ENCODE results near the gene RANBP10. TPM values are rescaled to one million over a fixed set of nuclear protein-coding genes. Genes with fewer than 3 reads are reported as not detected.

Gene RANBP10
- total and polyA plus RNA-seq, 2 of the 8 experiments (the other 6 are each of a cell fraction or from before 2014, with no cell fraction given), result 14.2 to 16.8 TPM

- no peak overlapping the region for H4K8ac ChIP-seq (ENCODE audit: extremely low read depth, insufficient read depth, low read length)
- no peaks in the 10 kb centered on the region for H3K23me2 ChIP-seq (ENCODE audit: low read depth, low read length)
- no peak overlapping the region for H3K56ac ChIP-seq (replicated peaks; ENCODE audit: insufficient read length, low read depth, low read length)
- POLR2A ChIA-PET (ENCODE audit: partially characterized antibody), result no interaction called here
- no peak overlapping the region for H3K14ac ChIP-seq (ENCODE audit: insufficient read length)
- H3K79me1 ChIP-seq (ENCODE audit: low read depth, low read length), result peaks cover 7% of the 10 kb centered on the region
- H3K79me2 ChIP-seq (ENCODE audit: control insufficient read depth in 1 of 2, insufficient read depth in 2 of 2, low read length in 2 of 2), result no peaks in the 10 kb centered on the region; a peak in 1 of 4 replicates
- no peaks in the 10 kb centered on the region for H3K27me3 ChIP-seq (replicated peaks in 1 of 4; ENCODE audit: control insufficient read depth in 3 of 4, extremely low read depth in 1 of 4, insufficient read depth in 3 of 4, low read length in 3 of 4)
- no peak overlapping the region for H3K4me3 ChIP-seq (ENCODE audit: extremely low read depth in 1 of 4, insufficient read depth in 2 of 4, low read depth in 3 of 4, low read length in 4 of 4)
- no peak overlapping the region for H3K23ac ChIP-seq (ENCODE audit: insufficient read length)
- WGBS, 2 experiments (ENCODE audit: extremely low coverage in 1 of 2, insufficient coverage in 1 of 2, insufficient read length in 1 of 2, insufficient replicate concordance in 2 of 2, low coverage in 1 of 2, low lambda C conversion rate in 2 of 2, missing lambda C conversion rate in 1 of 2), result 84% methylated on average over 6 of the region's 6 CpGs; no CpG with 5 or more reads in 1 of the 2 experiments
- DNase-seq (ENCODE audit: low read depth in 1 of 2, low spot score in 2 of 2) (no peak), FAIRE-seq (no peak)
- no peak overlapping the region for H2BK20ac ChIP-seq (ENCODE audit: low read length)
- peaks cover 0 to 1% (median 0%) of the 10 kb centered on the region in 4 experiments; a peak in 1 of 7 replicates for H3K4me1 ChIP-seq (replicated peaks in 1 of 4; ENCODE audit: control insufficient read depth in 3 of 4, insufficient read depth in 4 of 4, low read length in 3 of 4)
- no peak overlapping the region for H3K18ac ChIP-seq (ENCODE audit: extremely low read depth, low read length)
- H4K91ac ChIP-seq (replicated peaks; ENCODE audit: insufficient read length, low read length), result no peak overlapping the region
- H2BK120ac ChIP-seq (replicated peaks; ENCODE audit: low read depth, low read length), result no peak overlapping the region
- H2BK5ac ChIP-seq (ENCODE audit: low read depth, low read length), result no peak overlapping the region
- H3K4ac ChIP-seq (replicated peaks; ENCODE audit: insufficient read length, low read depth, low read length), result no peak overlapping the region
- H2BK15ac ChIP-seq (ENCODE audit: low read length), result no peak overlapping the region
- no peak overlapping the region for H3K4me2 ChIP-seq (ENCODE audit: insufficient read depth in 1 of 2, low read depth in 2 of 2, low read length in 2 of 2)
- H2BK12ac ChIP-seq (ENCODE audit: low read depth, low read length), result no peak overlapping the region
- no peak overlapping the region for H2AK5ac ChIP-seq (ENCODE audit: low read depth, low read length)
- no peaks in the 10 kb centered on the region for H3K36me3 ChIP-seq (ENCODE audit: control insufficient read depth in 2 of 4, insufficient read depth in 4 of 4, low read length in 3 of 4)
- H4K5ac ChIP-seq (ENCODE audit: insufficient read length, low read depth, low read length), result no peak overlapping the region
- H3K27ac ChIP-seq (ENCODE audit: low read depth, low read length), result no peak overlapping the region
- H2AFZ ChIP-seq (ENCODE audit: low read length), result no peak overlapping the region
- peaks cover 0 to 4% of the 10 kb centered on the region in 2 experiments for H4K20me1 ChIP-seq (replicated peaks in 1 of 2; ENCODE audit: control insufficient read depth in 1 of 2, insufficient read depth in 2 of 2, low read length in 2 of 2)
- no peaks in the 10 kb centered on the region for H3K9me3 ChIP-seq (ENCODE audit: insufficient read depth in 2 of 2, low read depth in 1 of 2, low read length in 1 of 2)
- no peak overlapping the region for H3K9ac ChIP-seq (replicated peaks in 1 of 4; ENCODE audit: extremely low read depth in 1 of 4, low read depth in 3 of 4, low read length in 3 of 4)
- CTCF ChIA-PET (ENCODE audit: partially characterized antibody), result interaction anchor here (0.8 to 1.7 kb wide), 2 partner anchors 35 to 103 kb away, joined by 3 to 4 read pairs; no protein-coding TSS in a partner anchor
- TF ChIP-seq TCF12 (IDR thresholded peaks at IDR 0.05; ENCODE audit: low read depth, low read length), result no peak
- no peak for TF ChIP-seq SP4 (IDR thresholded peaks at IDR 0.05; ENCODE audit: low read length)
- no peak for TF ChIP-seq RAD21 (IDR thresholded peaks at IDR 0.05 in 1 of 2, conservative IDR thresholded peaks at IDR 0.05 in 1 of 2; ENCODE audit: low read depth in 2 of 2, low read length in 2 of 2)
- no peak for TF ChIP-seq PHF8 (conservative IDR thresholded peaks at IDR 0.05; ENCODE audit: low read depth, low read length)
- TF ChIP-seq SP1 (IDR thresholded peaks at IDR 0.05; ENCODE audit: low read depth, low read length), result no peak
- TF ChIP-seq POLR2A (IDR thresholded peaks at IDR 0.05; ENCODE audit: control extremely low read depth in 1 of 2, low read depth in 2 of 2, low read length in 2 of 2), result no peak
- no peak for TF ChIP-seq CEBPB (IDR thresholded peaks at IDR 0.05; ENCODE audit: low read depth, low read length)
- TF ChIP-seq CBX8 (IDR thresholded peaks at IDR 0.05; ENCODE audit: borderline replicate concordance, low read depth, low read length), result no peak
- no peak for TF ChIP-seq JUND (IDR thresholded peaks at IDR 0.05; ENCODE audit: low read length)
- TF ChIP-seq EGR1 (IDR thresholded peaks at IDR 0.05; ENCODE audit: borderline replicate concordance, low read depth, low read length), result no peak
- TF ChIP-seq USF2 (IDR thresholded peaks at IDR 0.05; ENCODE audit: low read length), result no peak
Observed at GRCh38 chr16:67775273-67775672, 31.1 kb downstream of the RANBP10 start.
